ENCODE results near the gene IGF1R.

IGF1R gene

GRCh38 chr15:98713585-98714001 lies 65.3 kb downstream of the IGF1R start:
- DNase-seq (ENCODE audit: low read depth) = no peak
- no peak for TF ChIP-seq CTCF (conservative IDR thresholded peaks at IDR 0.05; ENCODE audit: low read depth, low read length)

GRCh38 chr15:98714922-98715321 lies 66.6 kb downstream of the IGF1R start:
- TF ChIP-seq CTCF (conservative IDR thresholded peaks at IDR 0.05; ENCODE audit: low read depth, low read length) = no peak
- H3K4me3 ChIP-seq (ENCODE audit: low read length) = no peak overlapping the region
- no peak for DNase-seq (ENCODE audit: low read depth)

More at GRCh38 chr15:98713585-98714001, 65.3 kb downstream of the IGF1R start:
- no peak overlapping the region for H3K4me3 ChIP-seq (ENCODE audit: low read length)

GRCh38 chr15:98715401-98715800 lies 67.1 kb downstream of the IGF1R start:
- TF ChIP-seq CTCF (conservative IDR thresholded peaks at IDR 0.05; ENCODE audit: low read depth, low read length) = no peak
- no peak overlapping the region for H3K4me3 ChIP-seq (ENCODE audit: low read length)
- DNase-seq (ENCODE audit: low read depth) = no peak

GRCh38 chr15:98715890-98716443 lies 67.6 kb downstream of the IGF1R start:
- no peak overlapping the region for H3K4me3 ChIP-seq (ENCODE audit: low read length)
- no peak for DNase-seq (ENCODE audit: low read depth)
- TF ChIP-seq CTCF (conservative IDR thresholded peaks at IDR 0.05; ENCODE audit: low read depth, low read length) = no peak

- no peak for DNase-seq (ENCODE audit: low read depth)
- no peak for TF ChIP-seq CTCF (conservative IDR thresholded peaks at IDR 0.05; ENCODE audit: low read depth, low read length)
- no peak overlapping the region for H3K4me3 ChIP-seq (ENCODE audit: low read length)
Observed at GRCh38 chr15:98717371-98717770, 69.0 kb downstream of the IGF1R start.

GRCh38 chr15:98717942-98718341 lies 69.6 kb downstream of the IGF1R start:
- H3K4me3 ChIP-seq (ENCODE audit: low read length) = no peak overlapping the region
- DNase-seq (ENCODE audit: low read depth) = no peak
- TF ChIP-seq CTCF (conservative IDR thresholded peaks at IDR 0.05; ENCODE audit: low read depth, low read length) = no peak

GRCh38 chr15:98718426-98719136 lies 70.2 kb downstream of the IGF1R start:
- no peak for TF ChIP-seq CTCF (conservative IDR thresholded peaks at IDR 0.05; ENCODE audit: low read depth, low read length)
- H3K4me3 ChIP-seq (ENCODE audit: low read length) = peak overlapping the region; percentile 8
- peak; percentile 58 for DNase-seq (ENCODE audit: low read depth)
